Measurements from ENCODE around the gene TLE6. TPM values are rescaled to one million over a fixed set of nuclear protein-coding genes. Genes with fewer than 3 reads are reported as not detected.

The TLE6 gene
- total and polyA plus RNA-seq, 2 of the 13 experiments (the other 11 are each of a cell fraction or from before 2014, with no cell fraction given), result 0.24 to 5.5 TPM

DNA sequence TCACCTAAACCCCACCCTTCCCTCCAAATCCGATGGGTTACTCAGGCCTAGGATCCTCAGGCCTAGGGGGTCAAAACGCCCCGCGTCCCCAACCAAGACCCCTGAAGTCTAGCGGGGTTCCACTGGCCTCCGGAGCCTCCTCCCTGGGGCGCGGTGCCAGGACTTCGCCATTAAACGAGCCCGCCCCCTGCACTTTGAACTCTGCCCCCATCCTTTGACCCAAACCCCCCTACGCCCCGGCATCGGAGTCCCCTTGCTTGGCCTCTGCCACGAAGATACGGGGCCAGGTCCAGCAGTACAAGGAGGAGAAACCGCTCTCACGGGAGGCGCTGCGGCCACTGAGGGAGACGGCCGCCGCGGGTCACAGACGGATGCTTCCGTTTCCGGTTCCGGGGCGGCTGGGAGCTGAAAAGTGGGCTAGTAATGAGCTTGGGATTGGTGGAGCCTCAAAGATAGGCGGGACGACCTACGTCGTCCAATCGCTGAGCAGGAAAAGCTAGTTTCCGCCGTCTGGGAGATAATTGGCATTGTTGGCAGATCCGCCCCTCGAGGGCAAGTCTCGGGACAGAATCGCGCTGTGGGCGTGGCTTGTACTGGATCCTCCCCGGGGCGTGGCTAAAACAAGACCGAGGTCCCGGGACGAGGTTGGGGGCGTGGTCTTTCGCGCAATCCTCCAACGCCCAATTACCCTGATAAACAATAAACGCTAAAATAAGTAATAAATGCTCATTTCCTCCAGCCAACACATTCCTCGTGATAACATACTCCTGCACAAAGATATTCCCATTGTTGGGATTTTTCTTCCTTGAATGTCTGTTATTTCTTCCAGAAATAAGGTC, 26.9 kb upstream of the TLE6 start (continued):
- TF ChIP-seq KDM4B (CRISPR knock-in tag; IDR thresholded peaks at IDR 0.05) (no peak), SIN3B (IDR thresholded peaks at IDR 0.05; ENCODE audit: low read length) (no peak; the same call in 1 of the 2 replicates), MAFF (IDR thresholded peaks at IDR 0.05; ENCODE audit: low read depth, low read length) (no peak), ZNF136 (CRISPR knock-in tag; IDR thresholded peaks at IDR 0.05; ENCODE audit: low read depth) (no peak), TBX2 (CRISPR knock-in tag; IDR thresholded peaks at IDR 0.05; ENCODE audit: borderline replicate concordance) (peak; percentile 72; the same call in 1 of the 2 replicates), ZFAT (CRISPR knock-in tag; conservative IDR thresholded peaks at IDR 0.05) (no peak), ATM (IDR thresholded peaks at IDR 0.05; ENCODE audit: borderline replicate concordance) (no peak), ZNF30 (CRISPR knock-in tag; IDR thresholded peaks at IDR 0.05) (no peak), MIER3 (CRISPR knock-in tag; IDR thresholded peaks at IDR 0.05; ENCODE audit: borderline replicate concordance) (peak; percentile 33; the same call in 1 of the 2 replicates), MAF1 (CRISPR knock-in tag; IDR thresholded peaks at IDR 0.05; ENCODE audit: borderline replicate concordance) (no peak), ZBTB25 (CRISPR knock-in tag; IDR thresholded peaks at IDR 0.05) (peak; percentile 95), ZNF10 (CRISPR knock-in tag; IDR thresholded peaks at IDR 0.05; ENCODE audit: borderline replicate concordance, low read depth) (no peak), ZNF615 (CRISPR knock-in tag; IDR thresholded peaks at IDR 0.05; ENCODE audit: borderline replicate concordance) (no peak), ERF (CRISPR knock-in tag; IDR thresholded peaks at IDR 0.05) (peak; percentile 32), ATRX (CRISPR knock-in tag; IDR thresholded peaks at IDR 0.05; ENCODE audit: borderline replicate concordance) (no peak), ZBTB20 (CRISPR knock-in tag; IDR thresholded peaks at IDR 0.05; ENCODE audit: borderline replicate concordance, low read depth) (no peak; the same call in 1 of the 2 replicates), HIVEP1 (CRISPR knock-in tag; IDR thresholded peaks at IDR 0.05) (peak; percentile 87), HOMEZ (CRISPR knock-in tag; IDR thresholded peaks at IDR 0.05; ENCODE audit: low read depth) (peak; percentile 42; the same call in 1 of the 2 replicates), E2F1 (CRISPR knock-in tag; IDR thresholded peaks at IDR 0.05) (no peak), NONO (IDR thresholded peaks at IDR 0.05) (no peak), NONO (CRISPR knock-in tag; conservative IDR thresholded peaks at IDR 0.05) (no peak), SNAI1 (CRISPR knock-in tag; IDR thresholded peaks at IDR 0.05; ENCODE audit: borderline replicate concordance) (0 out of 2 replicates have a peak, but pooled peaks have one; percentile 44)
- TF ChIP-seq, protein P1, sequence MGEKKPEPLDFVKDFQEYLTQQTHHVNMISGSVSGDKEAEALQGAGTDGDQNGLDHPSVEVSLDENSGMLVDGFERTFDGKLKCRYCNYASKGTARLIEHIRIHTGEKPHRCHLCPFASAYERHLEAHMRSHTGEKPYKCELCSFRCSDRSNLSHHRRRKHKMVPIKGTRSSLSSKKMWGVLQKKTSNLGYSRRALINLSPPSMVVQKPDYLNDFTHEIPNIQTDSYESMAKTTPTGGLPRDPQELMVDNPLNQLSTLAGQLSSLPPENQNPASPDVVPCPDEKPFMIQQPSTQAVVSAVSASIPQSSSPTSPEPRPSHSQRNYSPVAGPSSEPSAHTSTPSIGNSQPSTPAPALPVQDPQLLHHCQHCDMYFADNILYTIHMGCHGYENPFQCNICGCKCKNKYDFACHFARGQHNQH (CRISPR knock-in tag; IDR thresholded peaks at IDR 0.05), result no peak
- TF ChIP-seq, protein P2, sequence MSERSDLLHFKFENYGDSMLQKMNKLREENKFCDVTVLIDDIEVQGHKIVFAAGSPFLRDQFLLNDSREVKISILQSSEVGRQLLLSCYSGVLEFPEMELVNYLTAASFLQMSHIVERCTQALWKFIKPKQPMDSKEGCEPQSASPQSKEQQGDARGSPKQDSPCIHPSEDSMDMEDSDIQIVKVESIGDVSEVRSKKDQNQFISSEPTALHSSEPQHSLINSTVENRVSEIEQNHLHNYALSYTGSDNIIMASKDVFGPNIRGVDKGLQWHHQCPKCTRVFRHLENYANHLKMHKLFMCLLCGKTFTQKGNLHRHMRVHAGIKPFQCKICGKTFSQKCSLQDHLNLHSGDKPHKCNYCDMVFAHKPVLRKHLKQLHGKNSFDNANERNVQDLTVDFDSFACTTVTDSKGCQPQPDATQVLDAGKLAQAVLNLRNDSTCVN (CRISPR knock-in tag; IDR thresholded peaks at IDR 0.05; ENCODE audit: borderline replicate concordance), result no peak

All from HepG2 (cell line).